GM21447 (cell line): ENCODE measurements around the gene SYNDIG1L.
A peak's percentile ranks its signal among the peaks of the same experiment; 100 is the strongest.
"Not testable (repeated sequence)": the region's sequence is repeated elsewhere in the genome, so short reads cannot be mapped to it uniquely, and the experiment has no call there.

ENCODE experiments used
- ATAC-seq: cut with Tn5 transposase; IDR thresholded peaks from one replicate; pipeline ENCODE4 v1.9.1; 2021; ENCODE audit not compliant: unreplicated experiment

The SYNDIG1L gene

DNA sequence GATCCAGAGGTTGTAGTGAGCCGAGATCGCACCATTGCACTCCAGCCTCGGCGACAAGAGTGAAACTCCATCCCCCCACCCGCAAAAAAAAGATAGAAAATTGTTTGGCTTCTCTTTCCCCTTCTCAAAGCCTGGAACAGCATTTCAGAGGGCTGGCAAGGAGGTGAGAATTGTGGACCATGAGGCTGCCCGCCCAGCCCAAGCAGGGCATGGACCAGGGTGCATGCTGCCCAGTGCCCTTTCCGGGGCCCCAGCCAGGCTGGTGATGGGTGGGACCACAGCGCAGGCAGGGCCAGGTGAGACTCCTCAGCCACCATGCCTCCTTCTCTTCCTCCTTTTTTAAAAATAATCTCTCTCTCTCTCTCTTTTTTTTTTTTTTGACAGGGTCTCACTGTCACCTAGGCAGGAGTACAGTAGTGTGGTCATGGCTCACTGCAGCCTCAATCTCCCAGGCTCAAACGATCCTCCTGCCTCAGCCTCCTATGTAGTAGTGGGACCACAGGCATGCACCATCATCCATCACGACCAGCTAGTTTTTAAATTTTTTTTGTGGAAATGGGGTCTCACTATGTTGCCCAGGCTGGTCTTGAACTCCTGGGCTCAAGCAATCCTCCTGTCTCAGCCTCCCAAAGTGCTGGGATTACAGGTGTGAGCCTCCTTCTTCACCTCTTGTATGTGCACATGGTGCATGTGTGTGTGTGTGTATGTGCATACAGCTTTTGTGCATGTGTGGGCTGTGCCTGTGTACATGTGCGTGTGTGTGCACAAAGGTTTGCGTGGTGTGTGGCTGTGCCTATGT lies 22.2 kb downstream of the SYNDIG1L start:
- ATAC-seq = no peak

DNA sequence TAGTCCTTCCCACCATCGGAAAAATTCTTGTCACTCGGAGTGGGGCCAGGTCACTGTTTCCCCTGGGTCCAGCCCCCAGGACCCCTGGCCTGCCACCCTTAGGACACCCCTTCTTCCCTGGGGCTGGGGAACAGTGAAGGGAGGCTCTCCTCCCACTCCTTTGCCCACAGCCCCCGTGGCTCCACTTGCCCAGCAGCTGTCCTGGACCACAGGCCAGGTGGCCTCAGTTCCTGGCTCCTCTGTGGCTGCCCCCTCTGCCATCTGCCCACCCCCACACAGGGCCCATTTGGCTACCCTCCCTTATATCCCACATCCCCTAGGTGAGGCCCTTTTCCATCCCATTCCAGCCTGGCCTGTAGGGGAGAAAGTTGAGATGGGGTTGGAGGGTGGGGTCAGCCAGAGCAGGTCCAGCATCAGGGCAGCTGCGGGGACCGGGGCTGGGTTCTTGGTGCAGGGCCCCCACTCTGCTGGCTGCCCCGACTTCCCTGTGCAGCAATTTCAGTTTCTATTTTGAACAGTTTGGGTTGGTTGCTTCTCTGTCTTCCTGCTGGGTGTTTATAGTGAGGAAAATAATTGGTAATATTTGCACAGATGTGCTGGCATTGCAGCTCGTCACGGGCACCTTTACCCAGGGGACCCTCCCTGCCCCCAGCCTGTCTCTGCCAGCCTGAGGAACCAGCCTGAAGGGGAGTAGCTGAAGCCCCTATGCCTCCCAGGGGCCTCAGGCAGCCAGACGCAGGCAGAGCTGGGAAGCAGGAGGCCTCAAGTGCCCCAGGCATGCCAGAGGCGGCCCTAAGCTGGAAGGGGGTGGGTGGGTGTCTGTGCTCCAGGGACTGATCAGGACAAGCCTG lies 23.4 kb downstream of the SYNDIG1L start:
- ATAC-seq = no peak

DNA sequence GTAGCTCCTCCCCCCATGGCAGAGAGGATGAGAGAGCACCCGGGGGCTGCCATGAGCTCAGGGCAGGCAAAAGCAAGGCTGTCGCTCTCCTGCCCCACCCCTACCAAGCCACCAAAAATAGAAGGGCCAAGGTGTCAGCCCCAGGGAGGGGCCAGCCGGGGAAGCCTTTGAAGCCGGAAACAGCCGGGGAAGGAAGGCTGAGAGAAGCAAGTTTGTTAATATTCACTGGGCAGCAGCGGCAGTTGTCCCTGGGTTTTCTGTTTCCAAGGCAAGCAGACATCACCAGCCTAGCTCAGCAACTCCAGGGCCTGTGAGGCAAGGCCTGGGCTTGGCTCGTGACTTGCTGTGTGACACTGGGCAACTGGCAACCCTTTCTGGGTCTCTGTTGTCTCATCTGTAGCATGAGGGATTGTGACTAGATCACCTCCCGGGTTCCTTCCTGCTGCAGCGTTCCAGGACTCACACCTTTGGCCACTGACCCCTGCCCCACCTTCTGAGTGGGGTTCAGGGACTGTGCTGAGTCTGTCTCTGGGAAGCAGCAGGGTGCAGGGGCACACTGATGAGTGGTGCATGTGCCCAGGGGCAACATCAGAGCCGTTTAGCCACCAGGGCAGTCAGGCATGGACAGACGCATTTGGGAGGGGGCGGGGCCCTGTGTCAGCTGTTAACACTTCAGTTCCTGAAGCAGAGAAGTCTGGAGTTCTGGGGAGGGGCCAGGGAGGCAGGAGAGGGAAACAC lies 24.3 kb downstream of the SYNDIG1L start:
- peak; percentile 89 for ATAC-seq

DNA sequence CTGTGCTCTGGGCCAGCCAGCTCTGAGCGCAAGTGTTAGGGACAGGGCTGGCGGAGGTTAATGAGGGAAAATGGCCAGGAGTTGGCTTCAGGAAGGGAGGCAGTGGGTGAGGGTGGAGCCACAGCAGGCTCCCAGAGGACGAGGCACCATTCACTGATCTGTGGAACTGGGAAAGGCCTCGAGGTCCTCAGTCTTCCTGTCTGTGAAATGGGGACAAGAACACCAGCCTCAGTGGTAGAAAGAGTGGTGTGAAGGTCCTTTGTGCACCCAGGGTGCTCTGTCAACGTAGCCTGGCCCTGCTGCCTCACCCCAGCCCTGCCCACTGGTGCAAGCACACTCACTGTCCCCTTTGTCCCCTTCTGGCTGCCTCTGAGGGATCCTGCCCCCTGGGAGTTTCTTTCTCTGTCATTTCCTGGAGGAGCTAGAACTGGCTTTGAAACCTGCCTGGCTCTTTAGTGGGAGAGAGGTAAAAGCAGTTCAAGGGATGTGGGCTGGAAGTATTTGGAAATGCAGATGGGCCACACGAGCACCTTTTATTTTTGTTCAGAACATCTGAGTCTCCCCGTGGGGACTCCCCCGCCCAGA lies 25.0 kb downstream of the SYNDIG1L start:
- ATAC-seq = peak; percentile 15

DNA sequence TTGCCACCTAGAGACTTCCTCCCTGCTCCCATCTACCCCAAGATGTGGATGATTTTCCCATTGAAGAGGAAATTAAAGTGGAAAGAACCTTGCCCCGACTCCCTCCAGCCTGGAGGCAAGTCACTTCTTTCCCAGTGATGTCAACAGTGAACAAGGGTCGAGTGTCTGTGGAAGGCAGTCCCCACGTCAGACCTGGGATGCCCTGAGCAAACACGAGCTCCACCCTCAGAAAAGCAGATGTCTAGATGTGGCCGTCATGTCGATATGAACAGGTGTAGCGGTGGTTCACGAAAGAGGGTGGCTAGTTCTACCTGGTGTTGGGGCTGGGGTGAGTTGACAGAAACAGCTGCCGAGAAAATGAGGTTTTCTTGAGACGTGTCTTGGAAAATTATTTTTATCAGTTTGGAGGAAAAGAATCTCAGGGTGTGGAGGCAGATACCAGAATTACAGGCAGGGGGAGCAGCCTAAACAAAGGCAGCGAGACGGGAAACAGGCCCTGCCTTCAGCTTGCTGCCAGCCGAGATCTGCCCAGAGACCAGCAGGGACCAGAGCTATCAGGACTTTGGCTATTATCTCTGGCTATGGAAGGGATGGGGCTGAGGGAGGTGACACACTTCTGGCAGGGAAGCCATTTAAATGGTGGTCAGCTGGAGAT lies 25.9 kb downstream of the SYNDIG1L start:
- ATAC-seq = no peak

DNA sequence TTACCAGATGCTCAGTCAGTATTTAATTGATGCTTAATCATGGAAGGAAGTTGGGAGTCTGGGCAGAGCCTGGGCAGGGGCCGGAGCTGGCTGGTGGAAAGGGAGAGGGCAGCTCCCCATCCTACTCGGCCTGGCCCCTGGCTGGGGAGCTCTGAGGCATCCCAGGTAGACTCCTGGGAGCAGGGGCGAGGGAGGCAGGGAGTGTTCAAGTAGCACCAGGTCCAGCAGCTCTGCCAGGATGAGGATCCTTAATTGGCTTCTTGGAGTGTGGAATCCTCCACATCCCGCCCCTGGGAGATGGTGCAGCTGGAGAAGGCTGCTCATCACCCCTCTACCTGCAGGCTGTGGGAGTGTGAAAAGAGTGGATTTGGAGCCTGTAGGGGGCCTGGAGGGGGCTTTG lies 30.9 kb downstream of the SYNDIG1L start:
- no peak for ATAC-seq

DNA sequence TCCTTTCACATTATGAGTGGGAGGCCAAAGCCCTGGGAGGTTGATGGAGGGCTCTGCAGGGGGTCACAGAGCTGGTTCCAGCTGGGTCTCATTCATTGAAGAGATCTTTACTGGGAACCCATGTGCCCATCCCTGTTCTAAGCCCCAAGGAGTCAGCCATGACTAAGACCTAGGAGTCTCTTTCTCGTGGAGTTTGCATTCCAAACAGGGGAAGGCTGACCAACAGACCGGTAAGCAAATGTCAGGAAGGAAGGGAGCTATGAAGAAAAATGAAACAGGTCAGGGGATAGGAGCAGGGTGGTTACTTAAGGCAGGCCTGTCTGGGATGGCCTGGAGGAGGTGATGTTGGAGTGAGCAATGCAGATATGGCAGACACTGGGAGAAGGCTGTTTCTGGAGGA lies 31.5 kb downstream of the SYNDIG1L start:
- ATAC-seq = no peak

DNA sequence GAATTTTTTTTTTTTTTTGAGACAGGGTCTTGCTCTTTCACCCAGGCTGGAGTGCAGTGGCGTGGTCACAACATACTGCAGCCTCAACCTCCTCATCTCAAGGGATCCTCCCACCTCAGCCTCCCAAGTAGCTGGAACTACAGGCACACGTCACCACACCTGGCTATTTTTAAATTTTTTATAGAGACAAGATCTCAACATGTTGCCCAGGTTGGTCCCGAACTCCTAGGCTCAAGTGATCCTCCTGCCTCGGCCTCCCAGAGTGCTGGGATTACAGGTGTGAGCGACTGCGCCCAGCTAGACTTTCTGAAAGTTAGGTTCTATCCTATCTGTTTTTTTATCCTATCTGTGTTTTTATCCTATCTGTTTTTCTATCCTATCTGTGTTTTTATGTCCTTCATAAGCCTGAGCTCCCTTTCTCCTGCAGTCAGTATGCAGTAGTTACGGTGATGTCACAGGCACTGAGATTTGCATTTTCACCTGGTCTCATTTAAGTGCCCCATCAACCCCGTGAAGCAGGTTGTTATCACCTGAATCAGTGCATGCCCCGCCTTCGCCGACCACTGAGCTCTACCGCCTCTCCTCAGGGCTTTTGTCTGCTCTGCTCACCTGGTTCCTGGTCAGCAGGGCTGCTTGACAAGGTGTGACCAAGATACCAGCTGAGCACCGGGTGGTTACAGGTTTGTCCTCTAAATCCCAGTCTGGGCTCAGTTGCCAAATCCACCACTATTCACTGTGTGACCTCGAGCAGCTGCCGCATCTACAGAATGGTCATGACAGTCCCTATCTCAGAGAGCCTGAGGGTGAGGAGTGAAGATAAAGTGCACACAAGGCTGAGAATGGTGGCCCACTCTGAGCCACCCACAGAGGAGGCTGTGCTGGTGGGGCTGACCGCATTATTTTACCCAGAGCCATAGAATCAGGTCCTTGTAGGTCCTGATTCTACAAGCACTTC lies 33.1 kb downstream of the SYNDIG1L start:
- ATAC-seq = no peak

DNA sequence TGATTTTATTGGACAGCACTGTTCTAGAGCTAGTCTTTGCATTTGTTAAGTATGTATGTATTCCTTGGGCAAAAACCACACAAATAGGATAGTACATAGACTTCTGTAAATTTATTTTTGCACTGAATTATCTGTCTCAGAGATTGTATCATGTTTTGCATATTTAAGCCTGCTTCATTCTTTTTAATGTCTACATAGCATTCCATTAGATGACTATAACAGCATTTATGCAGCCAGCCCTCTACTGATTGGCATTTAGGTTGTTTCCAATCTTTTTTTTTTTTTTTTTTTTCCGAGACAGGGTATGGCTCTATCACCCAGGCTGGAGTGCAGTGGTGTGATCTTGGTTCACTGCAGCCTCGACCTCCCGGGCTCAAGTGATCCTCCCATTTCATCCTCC lies 34.5 kb downstream of the SYNDIG1L start:
- no peak for ATAC-seq

DNA sequence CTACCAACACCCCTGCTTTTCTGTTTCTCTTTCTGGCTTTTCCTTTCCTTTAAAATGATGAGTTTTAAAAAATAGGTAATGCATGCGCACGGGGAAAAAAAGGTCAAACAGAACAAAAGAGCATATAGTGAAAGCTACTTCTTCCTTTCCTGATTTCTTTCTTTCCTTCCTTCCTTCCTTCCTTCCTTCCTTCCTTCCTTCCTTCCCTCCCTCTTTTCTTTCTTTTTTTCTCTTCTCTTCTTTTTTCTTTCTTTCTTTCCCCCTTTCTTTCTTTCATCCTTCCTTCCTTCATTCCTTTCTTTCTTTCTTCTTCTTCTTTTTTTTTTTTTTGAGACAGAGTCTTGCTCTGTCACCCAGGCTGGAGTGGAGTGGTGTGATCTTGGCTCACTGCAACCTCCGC lies 35.5 kb downstream of the SYNDIG1L start:
- ATAC-seq = not testable (repeated sequence)

DNA sequence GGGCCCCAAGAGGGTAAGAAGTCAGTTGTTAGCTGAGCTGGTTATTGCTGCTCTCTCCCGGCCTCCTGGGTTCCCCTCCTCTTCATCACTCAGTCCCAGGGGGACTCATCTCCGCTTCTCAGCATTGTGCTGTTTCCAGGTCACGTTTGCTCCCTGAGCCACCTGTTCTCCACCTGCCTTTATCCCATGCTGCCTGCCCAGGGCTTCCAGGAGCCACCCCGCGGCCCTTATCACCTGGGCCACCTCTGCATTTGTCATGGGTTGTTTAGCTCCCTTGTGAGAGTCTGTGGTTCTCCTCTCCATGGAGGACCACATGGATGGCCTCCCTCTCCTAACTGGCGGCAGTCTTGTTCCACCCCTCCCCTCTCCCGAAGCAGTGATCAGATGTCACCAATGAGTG lies 36.0 kb downstream of the SYNDIG1L start:
- ATAC-seq = no peak

DNA sequence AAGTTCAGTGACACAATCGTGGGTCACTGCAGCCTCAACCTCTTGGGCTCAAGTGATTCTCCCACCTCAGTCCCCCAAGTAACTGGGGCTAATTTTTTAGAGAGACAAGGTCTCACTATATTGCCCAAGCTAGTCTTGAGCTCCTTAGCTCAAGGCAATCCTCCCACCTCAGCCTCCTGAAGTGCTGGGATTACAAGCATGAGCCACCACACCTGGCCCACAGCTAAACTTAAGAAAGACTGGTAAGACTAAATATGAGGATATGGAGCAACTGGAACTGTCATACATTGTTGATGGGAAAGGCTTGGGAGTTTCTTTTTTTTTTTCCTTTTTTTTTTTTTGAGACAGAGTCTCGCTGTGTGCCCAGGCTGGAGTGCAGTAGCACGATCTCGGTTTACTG lies 43.8 kb downstream of the SYNDIG1L start:
- ATAC-seq = no peak

DNA sequence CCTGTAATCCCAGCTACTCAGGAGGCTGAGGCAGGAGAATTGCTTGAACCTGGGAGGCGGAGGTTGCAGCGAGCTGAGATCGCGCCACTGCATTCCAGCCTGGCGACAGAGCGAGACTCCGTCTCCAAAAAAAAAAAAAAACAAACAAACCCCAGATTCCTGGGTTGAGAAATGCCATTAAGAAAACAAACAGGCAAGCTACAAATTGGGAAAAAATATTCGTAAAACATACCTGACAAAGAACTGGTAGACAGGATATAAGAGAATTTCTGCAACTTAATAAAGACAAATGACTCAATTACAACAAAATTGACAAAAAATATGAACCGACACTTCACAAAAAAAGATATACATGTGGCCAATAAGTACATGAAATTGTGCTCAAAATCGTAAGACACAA lies 44.4 kb downstream of the SYNDIG1L start:
- not testable (repeated sequence) for ATAC-seq

DNA sequence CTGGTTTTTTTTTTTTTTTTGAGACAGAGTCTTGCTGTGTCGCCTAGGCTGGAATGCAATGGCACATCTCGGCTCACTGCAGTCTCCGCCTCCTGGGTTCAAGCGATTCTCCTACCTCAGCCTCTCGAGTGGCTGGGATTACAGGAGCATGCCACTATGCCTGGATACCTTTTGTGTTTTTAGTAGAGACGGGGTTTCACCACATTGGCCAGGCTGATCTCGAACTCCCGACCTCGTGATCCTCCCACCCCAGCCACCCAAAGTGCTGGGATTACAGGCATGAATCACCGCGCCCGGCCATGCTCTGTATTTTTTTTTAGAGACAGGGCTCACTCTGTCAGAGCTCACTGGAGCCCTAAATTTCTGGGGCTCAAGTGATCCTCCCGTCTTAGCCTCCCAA lies 45.2 kb downstream of the SYNDIG1L start:
- ATAC-seq = no peak

DNA sequence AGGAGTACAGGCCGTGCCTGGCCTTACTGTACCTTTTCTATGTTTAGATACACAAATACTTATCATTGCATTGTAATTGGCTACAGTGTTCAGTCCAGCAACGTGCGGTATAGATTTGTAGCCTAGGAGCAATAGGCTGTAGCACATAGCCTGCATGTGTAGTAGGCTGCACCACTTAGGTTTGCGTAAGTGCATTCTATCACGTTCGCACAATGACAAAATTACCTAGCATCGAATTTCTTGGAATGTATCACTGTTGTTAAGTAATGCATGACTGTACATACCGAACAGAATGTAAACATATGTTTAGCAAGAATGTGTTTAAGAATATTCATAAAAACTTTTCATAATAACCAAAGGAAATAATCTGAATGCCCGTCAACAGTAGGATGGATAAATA lies 45.8 kb downstream of the SYNDIG1L start:
- ATAC-seq = no peak

DNA sequence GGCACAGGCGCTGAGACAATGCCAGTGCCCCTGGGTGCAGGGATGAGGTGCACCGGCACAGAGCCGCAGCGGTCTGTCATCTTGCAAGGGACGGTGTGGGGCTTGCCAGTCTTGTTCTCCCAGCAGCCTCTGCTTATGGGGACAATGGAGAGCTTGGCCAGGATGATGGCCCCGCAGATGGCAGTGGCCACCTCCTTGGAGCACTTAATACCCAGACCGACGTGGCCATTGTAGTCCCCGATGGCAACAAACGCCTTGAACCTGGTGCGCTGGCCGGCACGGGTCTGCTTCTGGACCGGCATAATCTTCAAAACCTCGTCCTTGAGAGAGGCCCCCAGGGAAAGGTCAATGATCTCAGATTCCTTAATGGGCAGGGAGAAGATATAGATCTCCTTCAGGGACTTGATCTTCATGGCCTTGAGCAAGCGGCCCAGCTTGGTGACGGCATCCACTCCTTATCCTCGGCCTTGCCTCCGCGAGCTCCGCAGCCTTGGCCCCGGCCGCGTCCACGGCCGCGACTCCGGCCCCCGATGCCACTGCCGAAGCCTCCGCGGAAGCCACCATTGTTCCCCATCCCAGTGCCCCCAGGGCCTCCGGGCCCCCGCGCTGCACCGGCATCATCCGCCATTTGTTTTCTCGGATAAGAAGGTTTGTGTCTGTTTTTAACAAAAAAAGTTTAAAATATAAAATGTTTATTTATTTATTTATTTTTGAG lies 47.9 kb downstream of the SYNDIG1L start:
- no peak for ATAC-seq

DNA sequence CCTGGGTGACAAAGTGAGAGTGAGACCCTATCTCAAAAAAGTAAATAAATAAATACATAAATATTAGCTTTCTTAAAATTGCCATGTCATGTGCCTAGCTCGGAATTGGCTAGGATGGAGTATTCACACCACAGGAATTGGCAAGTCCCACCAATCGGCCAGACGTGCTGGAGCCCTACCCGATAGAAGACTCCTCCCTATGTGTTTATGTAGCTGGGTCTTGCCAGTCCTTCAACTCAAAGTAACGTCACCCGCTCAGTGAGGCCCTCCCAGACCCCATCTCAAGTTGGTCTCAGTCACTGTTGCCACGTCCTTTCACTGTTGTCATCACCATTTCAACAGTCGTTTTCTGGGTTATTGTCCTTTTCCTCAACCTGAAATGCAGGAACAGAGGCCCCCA lies 57.6 kb downstream of the SYNDIG1L start:
- ATAC-seq = no peak

DNA sequence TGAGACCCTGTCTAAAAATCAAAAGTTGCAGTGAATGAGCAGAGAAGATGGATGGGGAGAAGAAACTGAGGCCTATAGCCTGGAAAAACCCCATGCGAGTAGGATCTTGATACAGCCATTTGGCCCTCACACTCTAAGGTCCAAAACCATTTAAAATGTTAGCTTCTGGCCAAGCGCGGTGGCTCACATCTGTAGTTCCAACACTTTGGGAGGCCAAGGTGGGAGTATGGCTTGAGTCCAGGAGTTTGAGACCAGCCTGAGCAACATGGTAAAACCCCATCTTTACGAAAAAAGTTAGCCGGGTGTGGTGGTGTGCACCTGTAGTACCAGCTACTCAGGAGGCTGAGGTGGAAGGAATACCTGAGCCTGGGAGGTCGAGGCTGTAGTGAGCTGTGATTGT lies 58.0 kb downstream of the SYNDIG1L start:
- ATAC-seq = no peak

DNA sequence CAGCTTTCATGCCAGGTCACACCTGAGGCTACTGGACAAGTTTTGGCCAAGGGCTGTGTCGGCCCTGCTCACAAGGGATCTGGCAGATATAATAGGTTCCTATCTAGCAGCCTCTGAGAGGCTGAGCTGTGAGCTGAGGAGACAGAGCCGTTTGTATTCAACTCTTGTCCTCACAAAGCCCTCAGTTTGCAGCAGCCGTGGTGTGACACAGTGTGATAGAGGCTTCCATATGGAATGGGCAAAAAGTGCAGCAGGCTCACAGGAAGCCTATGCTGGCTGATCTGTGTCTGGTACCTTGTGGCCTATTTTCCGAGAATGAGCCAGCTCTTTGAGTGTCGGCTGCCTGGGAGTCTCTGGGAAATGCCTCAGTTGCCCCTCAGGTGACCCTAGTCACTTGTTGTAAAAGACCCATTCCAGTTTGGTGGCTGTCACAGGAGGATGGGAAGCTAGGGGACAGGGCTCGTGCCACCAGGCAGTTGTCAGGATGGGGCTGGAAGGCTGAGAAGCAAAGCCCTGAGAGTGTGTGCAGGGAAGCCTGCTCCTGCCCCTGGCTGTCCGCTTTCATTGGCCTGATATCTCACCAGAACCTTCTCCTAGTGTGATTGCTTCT lies 61.6 kb downstream of the SYNDIG1L start:
- ATAC-seq = no peak
